Stimulated activated naive CD8-positive, alpha-beta T cell treated with anti-CD3 and anti-CD28 coated beads, Interleukin-15, amount 100 ng/mL, for 72 hours (primary cell): Measurements from ENCODE around the gene ATOSB.

Experiments
- ATAC-seq: fragments of 150-1000 bp; cut with Tn5 transposase; 2 replicates; pipeline ENCODE4 v1.10.0; 2021; ENCODE audit warnings: mild to moderate bottlenecking, moderate library complexity
- DNase-seq, 2 donors: peaks; one replicate each; pipeline ENCODE4 v3.0.0; 2021 to 2022
- H3K27ac Mint-ChIP-seq, 2 donors: one replicate each; pipeline ENCODE4 v1.8.0; 2022; ENCODE audit warnings: mild to moderate bottlenecking in 2 of 2, mixed read lengths in 2 of 2, moderate library complexity in 2 of 2
- H3K27me3 Mint-ChIP-seq: one replicate; pipeline ENCODE4 v1.8.0; 2022; ENCODE audit warnings: mixed read lengths
- H3K4me1 Mint-ChIP-seq: one replicate; pipeline ENCODE4 v1.8.0; 2022; ENCODE audit warnings: mild to moderate bottlenecking, mixed read lengths
- H3K4me3 Mint-ChIP-seq, 2 donors: one replicate each; pipeline ENCODE4 v1.8.0; 2022; ENCODE audit warnings: mild to moderate bottlenecking in 2 of 2, mixed read lengths in 2 of 2, moderate library complexity in 1 of 2
- H3K9me3 Mint-ChIP-seq, 2 donors: one replicate each; pipeline ENCODE4 v1.8.0; 2022; ENCODE audit warnings: mixed read lengths in 2 of 2

Gene ATOSB

GRCh38 chr9:35054871-35055644 is 60.6 kb downstream of the ATOSB start:
- no peaks in the 10 kb centered on the region for H3K4me1 Mint-ChIP-seq
- no peaks in the 10 kb centered on the region for H3K9me3 Mint-ChIP-seq
- H3K4me3 Mint-ChIP-seq: no peak overlapping the region
- ATAC-seq (no peak), DNase-seq (no peak)
- H3K27me3 Mint-ChIP-seq: no peaks in the 10 kb centered on the region
- no peak overlapping the region for H3K27ac Mint-ChIP-seq

- no peaks in the 10 kb centered on the region for H3K27me3 Mint-ChIP-seq
- no peak overlapping the region for H3K4me3 Mint-ChIP-seq
- no peak overlapping the region for H3K27ac Mint-ChIP-seq
- H3K4me1 Mint-ChIP-seq: no peaks in the 10 kb centered on the region
- DNase-seq: no peak
- no peak for ATAC-seq
- H3K9me3 Mint-ChIP-seq: no peaks in the 10 kb centered on the region
Measured at GRCh38 chr9:35054185-35054835, 61.4 kb downstream of the ATOSB start.
